ENCODE measurements around the gene SLC4A1AP.

SLC4A1AP gene

GRCh38 chr2:27720004-27720551 is 56.4 kb downstream of the SLC4A1AP start:
- peak; percentile 97 for DNase-seq (ENCODE audit: low spot score)

- DNase-seq (ENCODE audit: low spot score): no peak
Measured at GRCh38 chr2:27721335-27721734, 57.6 kb downstream of the SLC4A1AP start.

GRCh38 chr2:27721884-27722485 is 58.3 kb downstream of the SLC4A1AP start:
- DNase-seq (ENCODE audit: low spot score): no peak

- DNase-seq (ENCODE audit: low spot score): peak; percentile 79
Measured at GRCh38 chr2:27723372-27724144, 59.9 kb downstream of the SLC4A1AP start.

- no peak for DNase-seq (ENCODE audit: low spot score)
Measured at GRCh38 chr2:27724191-27724590, 60.5 kb downstream of the SLC4A1AP start.

- no peak for DNase-seq (ENCODE audit: low spot score)
Measured at GRCh38 chr2:27724905-27725701, 61.4 kb downstream of the SLC4A1AP start.

- peak; percentile 81 for DNase-seq (ENCODE audit: low spot score)
Measured at GRCh38 chr2:27727257-27727656, 63.6 kb downstream of the SLC4A1AP start.

GRCh38 chr2:27728081-27728858 is 64.6 kb downstream of the SLC4A1AP start:
- no peak for DNase-seq (ENCODE audit: low spot score)

- no peak for DNase-seq (ENCODE audit: low spot score)
Measured at GRCh38 chr2:27729198-27729597, 65.5 kb downstream of the SLC4A1AP start.

- DNase-seq (ENCODE audit: low spot score): no peak
Measured at GRCh38 chr2:27729614-27730013, 65.9 kb downstream of the SLC4A1AP start.

- DNase-seq (ENCODE audit: low spot score): peak; percentile 65
Measured at GRCh38 chr2:27730261-27730662, 66.6 kb downstream of the SLC4A1AP start.

GRCh38 chr2:27730980-27731691 is 67.4 kb downstream of the SLC4A1AP start:
- no peak for DNase-seq (ENCODE audit: low spot score)

- DNase-seq (ENCODE audit: low spot score): no peak
Measured at GRCh38 chr2:27734305-27734704, 70.6 kb downstream of the SLC4A1AP start.

GRCh38 chr2:27735263-27735904 is 71.7 kb downstream of the SLC4A1AP start:
- peak; percentile 73 for DNase-seq (ENCODE audit: low spot score)

GRCh38 chr2:27736031-27736889 is 72.6 kb downstream of the SLC4A1AP start:
- no peak for DNase-seq (ENCODE audit: low spot score)

- no peak for DNase-seq (ENCODE audit: low spot score)
Measured at GRCh38 chr2:27736890-27737204, 73.2 kb downstream of the SLC4A1AP start.

GRCh38 chr2:27737676-27738348 is 74.1 kb downstream of the SLC4A1AP start:
- peak; percentile 97 for DNase-seq (ENCODE audit: low spot score)

GRCh38 chr2:27738349-27739057 is 74.8 kb downstream of the SLC4A1AP start:
- DNase-seq (ENCODE audit: low spot score): no peak

- DNase-seq (ENCODE audit: low spot score): no peak
Measured at GRCh38 chr2:27739058-27739373, 75.3 kb downstream of the SLC4A1AP start.

Data from kidney capillary endothelial cell (primary cell).